ENCODE data around the gene SYT12. TPM values are rescaled to one million over a fixed set of nuclear protein-coding genes. Genes with fewer than 3 reads are reported as not detected.

Gene SYT12
- total and polyA plus RNA-seq, 3 experiments from 2014 or later: not detected

DNA sequence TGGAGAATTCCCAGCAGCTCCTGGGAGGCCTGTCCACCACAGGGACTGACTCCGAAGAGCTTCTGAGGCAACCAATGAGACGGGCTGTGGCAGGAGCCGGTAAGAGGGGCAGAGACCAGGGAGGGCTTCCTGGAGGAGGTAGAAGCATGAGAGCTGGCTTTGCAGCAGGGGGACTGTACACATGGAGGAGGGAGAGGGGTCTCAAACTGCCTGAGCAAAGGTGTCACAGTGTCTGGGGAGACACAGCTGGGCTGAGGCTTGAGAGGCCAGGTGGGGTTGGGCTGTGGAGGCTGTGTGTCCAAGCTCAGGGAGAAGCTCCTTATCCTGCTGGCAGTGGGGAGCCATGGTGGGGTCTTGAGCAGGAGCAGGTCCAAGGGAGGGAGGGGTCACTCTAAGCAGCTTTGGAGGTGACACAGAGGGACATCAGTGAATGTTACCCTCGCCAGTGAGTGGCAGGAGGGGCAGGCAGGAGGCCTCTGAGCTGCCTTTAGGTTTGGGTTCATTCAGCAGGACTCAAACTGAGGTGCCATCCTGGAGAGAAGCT, 29.1 kb downstream of the SYT12 start:
- H3K4me3 ChIP-seq (ENCODE audit: low read length): no peak overlapping the region
- H3K27me3 ChIP-seq (ENCODE audit: insufficient read depth, low read length, poor library complexity, severe bottlenecking): no peaks in the 10 kb centered on the region
- H3K9me3 Mint-ChIP-seq: no peaks in the 10 kb centered on the region
- no peak overlapping the region for H3K4me3 Mint-ChIP-seq
- peaks cover 7 to 12% (median 9%) of the 10 kb centered on the region in 3 donors for H3K4me1 Mint-ChIP-seq
- DNase-seq: no peak
- H3K36me3 Mint-ChIP-seq: no peaks in the 10 kb centered on the region
- peaks cover 3 to 8% of the 10 kb centered on the region in 2 donors for H3K27me3 Mint-ChIP-seq
- H3K9me3 ChIP-seq (ENCODE audit: low read length): no peaks in the 10 kb centered on the region
- H3K36me3 ChIP-seq (ENCODE audit: insufficient read depth, low read length): no peaks in the 10 kb centered on the region
- CTCF ChIA-PET: no interaction called here
- H3K4me1 ChIP-seq (ENCODE audit: insufficient read depth, low read length): peaks cover 4% of the 10 kb centered on the region
- no peak overlapping the region for H3K27ac ChIP-seq (ENCODE audit: low read depth, low read length)
- POLR2A ChIA-PET: no interaction called here
- H3K27ac Mint-ChIP-seq: peak overlapping the region in 1 of 8 donors; percentile 55

DNA sequence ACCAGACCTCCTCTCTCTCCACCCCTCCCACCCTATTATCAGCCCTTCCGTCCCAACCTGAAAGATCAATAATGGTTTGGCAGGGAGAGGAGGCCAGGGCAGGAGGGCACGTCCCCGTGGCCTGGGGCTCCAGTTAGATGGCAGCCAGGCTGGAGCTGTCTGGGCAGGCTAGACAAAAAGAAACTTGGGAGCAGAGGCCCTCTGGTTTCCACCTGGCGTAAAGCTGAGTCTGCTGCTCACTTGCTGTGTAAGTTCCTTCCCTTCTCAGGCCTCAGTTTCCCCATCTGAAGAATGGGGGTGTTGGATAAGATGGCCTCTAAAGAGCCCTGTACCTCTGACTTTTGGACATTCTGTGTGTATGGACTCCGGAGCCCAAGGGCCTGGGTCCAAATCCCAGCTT, 30.0 kb downstream of the SYT12 start:
- Histone ChIP-seq H3K4me3 (ENCODE audit: low read length) (no peak overlapping the region), H3K27ac (ENCODE audit: low read depth, low read length) (no peak overlapping the region), H3K27me3 (ENCODE audit: insufficient read depth, low read length, poor library complexity, severe bottlenecking) (no peaks in the 10 kb centered on the region), H3K36me3 (ENCODE audit: insufficient read depth, low read length) (no peaks in the 10 kb centered on the region), H3K4me1 (ENCODE audit: insufficient read depth, low read length) (peaks cover 4% of the 10 kb centered on the region), H3K9me3 (ENCODE audit: low read length) (no peaks in the 10 kb centered on the region)
- H3K4me3 Mint-ChIP-seq: no peak overlapping the region
- no peak overlapping the region for H3K27ac Mint-ChIP-seq
- H3K27me3 Mint-ChIP-seq: peaks cover 5 to 8% of the 10 kb centered on the region in 2 donors
- DNase-seq: no peak
- H3K4me1 Mint-ChIP-seq: peaks cover 7 to 12% (median 9%) of the 10 kb centered on the region in 3 donors
- H3K36me3 Mint-ChIP-seq: no peaks in the 10 kb centered on the region
- no peaks in the 10 kb centered on the region for H3K9me3 Mint-ChIP-seq
- ChIA-PET CTCF (no interaction called here), POLR2A (no interaction called here)

DNA sequence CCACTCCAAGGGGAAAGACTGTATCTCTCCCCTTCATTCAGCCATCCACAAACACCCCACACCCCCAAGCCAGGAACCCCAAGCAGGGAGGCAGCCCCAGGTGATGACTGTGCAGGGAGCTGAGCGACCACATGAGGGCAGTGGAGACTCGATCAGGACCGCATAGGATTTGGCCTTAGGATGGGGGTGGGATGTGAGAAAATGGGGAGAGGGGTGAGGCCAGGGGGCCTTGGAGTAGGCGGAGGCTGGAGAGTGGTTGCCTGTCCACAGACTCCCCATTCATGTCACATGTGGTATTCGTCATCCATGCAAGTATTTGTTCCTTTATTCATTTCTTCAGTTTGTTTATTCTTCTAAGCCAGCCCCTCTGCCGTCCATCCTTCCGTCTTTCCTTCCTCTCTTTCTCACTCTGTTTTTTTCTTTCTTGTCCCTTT, 31.0 kb downstream of the SYT12 start:
- Mint-ChIP-seq H3K27me3 (peaks cover 5 to 8% of the 10 kb centered on the region in 2 donors), H3K4me3 (no peak overlapping the region), H3K36me3 (no peaks in the 10 kb centered on the region), H3K9me3 (no peaks in the 10 kb centered on the region), H3K4me1 (peaks cover 7 to 12% (median 9%) of the 10 kb centered on the region in 3 donors), H3K27ac (no peak overlapping the region)
- peak in 1 of 5 donors; percentile 11 for DNase-seq
- Histone ChIP-seq H3K27me3 (ENCODE audit: insufficient read depth, low read length, poor library complexity, severe bottlenecking) (no peaks in the 10 kb centered on the region), H3K27ac (ENCODE audit: low read depth, low read length) (no peak overlapping the region), H3K9me3 (ENCODE audit: low read length) (no peaks in the 10 kb centered on the region), H3K36me3 (ENCODE audit: insufficient read depth, low read length) (no peaks in the 10 kb centered on the region), H3K4me1 (ENCODE audit: insufficient read depth, low read length) (peaks cover 4% of the 10 kb centered on the region), H3K4me3 (ENCODE audit: low read length) (no peak overlapping the region)
- ChIA-PET CTCF (interaction anchor here (0.7 kb wide), 1 partner anchor 20 kb away, joined by 3 read pairs; no protein-coding TSS in a partner anchor), POLR2A (no interaction called here)

DNA sequence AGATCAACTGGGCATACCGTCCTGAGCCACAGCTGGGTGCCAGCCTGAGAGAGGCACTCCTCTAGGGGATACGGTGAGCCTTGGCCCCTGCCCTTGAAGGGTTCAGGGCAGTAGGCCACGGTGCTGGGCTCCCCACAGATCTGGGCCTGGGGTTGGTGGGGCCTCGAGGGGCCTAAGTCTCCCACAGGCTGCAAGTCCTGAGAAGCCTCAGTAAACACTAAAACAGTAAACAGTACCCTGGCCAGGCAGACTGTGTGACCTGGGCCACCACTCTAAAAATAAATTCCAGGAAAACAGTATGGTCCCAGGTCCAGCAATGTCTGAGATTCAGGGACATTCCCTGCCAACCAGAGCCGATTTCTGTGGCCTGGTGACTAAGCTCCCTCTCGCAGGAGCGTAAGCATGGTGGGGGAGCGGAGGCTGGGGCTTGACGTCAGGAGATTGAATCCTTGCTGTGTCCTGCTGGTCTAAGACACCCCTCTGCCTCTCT, 31.5 kb downstream of the SYT12 start:
- ChIA-PET CTCF (no interaction called here), POLR2A (no interaction called here)
- Histone ChIP-seq H3K27ac (ENCODE audit: low read depth, low read length) (no peak overlapping the region), H3K4me3 (ENCODE audit: low read length) (no peak overlapping the region), H3K36me3 (ENCODE audit: insufficient read depth, low read length) (no peaks in the 10 kb centered on the region), H3K27me3 (ENCODE audit: insufficient read depth, low read length, poor library complexity, severe bottlenecking) (no peaks in the 10 kb centered on the region), H3K4me1 (ENCODE audit: insufficient read depth, low read length) (peaks cover 4% of the 10 kb centered on the region), H3K9me3 (ENCODE audit: low read length) (no peaks in the 10 kb centered on the region)
- no peaks in the 10 kb centered on the region for H3K9me3 Mint-ChIP-seq
- no peak overlapping the region for H3K4me3 Mint-ChIP-seq
- H3K27ac Mint-ChIP-seq: no peak overlapping the region
- H3K4me1 Mint-ChIP-seq: peaks cover 7 to 12% (median 9%) of the 10 kb centered on the region in 3 donors
- peaks cover 5 to 8% of the 10 kb centered on the region in 2 donors for H3K27me3 Mint-ChIP-seq
- DNase-seq: no peak
- no peaks in the 10 kb centered on the region for H3K36me3 Mint-ChIP-seq

DNA sequence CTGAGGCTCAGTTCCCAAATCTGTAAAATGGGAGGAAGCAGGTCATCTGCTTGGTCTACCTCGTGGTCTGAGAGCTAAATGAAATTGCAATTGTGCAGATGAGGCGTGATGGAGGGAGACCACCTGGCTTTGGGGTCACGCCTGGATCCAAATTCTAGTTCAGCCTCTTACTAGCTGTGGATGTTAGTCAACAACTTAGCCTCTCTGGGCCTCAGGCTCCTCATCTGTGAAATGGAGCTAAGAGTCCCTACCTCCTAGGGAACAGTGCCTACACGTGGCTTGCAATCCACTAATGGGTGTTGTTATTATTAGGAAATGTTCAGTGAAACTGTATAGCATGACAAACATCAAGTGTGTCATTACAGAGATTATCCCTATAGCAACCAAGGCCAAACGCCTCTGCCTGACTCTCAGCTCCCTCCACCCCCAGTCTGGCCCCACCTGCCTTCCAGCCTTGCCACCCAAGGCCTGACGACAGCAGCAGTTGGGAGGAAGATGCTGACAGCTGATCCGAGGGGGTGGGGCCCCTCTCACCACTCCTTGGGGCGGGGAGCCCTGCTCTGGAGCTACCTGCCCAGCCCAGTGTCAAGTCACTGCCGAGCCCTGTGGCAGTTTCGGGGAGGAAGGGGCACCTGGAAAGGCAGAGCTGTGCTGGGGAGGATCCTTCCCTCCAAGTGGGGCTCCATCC, 32.0 kb downstream of the SYT12 start:
- CTCF ChIA-PET: no interaction called here
- DNase-seq: no peak
- H3K4me3 Mint-ChIP-seq: no peak overlapping the region
- Histone ChIP-seq H3K27ac (ENCODE audit: low read depth, low read length) (no peak overlapping the region), H3K9me3 (ENCODE audit: low read length) (no peaks in the 10 kb centered on the region), H3K36me3 (ENCODE audit: insufficient read depth, low read length) (no peaks in the 10 kb centered on the region), H3K4me1 (ENCODE audit: insufficient read depth, low read length) (peaks cover 4% of the 10 kb centered on the region), H3K4me3 (ENCODE audit: low read length) (no peak overlapping the region), H3K27me3 (ENCODE audit: insufficient read depth, low read length, poor library complexity, severe bottlenecking) (no peaks in the 10 kb centered on the region)
- no peak overlapping the region for H3K27ac Mint-ChIP-seq
- POLR2A ChIA-PET: no interaction called here
- H3K4me1 Mint-ChIP-seq: peaks cover 7 to 12% (median 9%) of the 10 kb centered on the region in 3 donors
- H3K9me3 Mint-ChIP-seq: no peaks in the 10 kb centered on the region
- H3K27me3 Mint-ChIP-seq: peaks cover 5 to 8% of the 10 kb centered on the region in 2 donors
- H3K36me3 Mint-ChIP-seq: no peaks in the 10 kb centered on the region

DNA sequence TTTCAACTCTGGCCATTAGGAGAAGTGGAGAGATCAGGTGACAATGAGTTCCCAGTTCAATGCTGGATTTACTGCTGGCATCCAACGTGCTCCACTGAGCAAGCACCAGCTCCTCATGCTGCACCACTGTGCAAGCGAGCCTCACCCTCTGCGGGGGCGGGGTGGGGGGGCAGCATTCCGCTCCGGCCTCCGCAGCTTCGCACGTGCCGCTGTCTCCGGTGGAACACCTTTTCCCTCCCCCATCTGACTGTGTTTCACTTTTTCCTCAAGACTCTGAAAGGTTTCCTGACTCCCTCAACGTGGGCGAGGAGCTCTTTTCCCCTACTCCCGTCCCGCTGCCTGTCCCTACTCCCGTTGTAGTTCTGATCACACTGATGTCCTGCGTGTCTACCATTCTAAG, 32.9 kb downstream of the SYT12 start:
- CTCF ChIA-PET: no interaction called here
- peaks cover 7 to 12% (median 9%) of the 10 kb centered on the region in 3 donors for H3K4me1 Mint-ChIP-seq
- H3K27ac Mint-ChIP-seq: peak overlapping the region in 1 of 8 donors; percentile 42
- POLR2A ChIA-PET: no interaction called here
- no peaks in the 10 kb centered on the region for H3K36me3 Mint-ChIP-seq
- no peaks in the 10 kb centered on the region for H3K9me3 ChIP-seq (ENCODE audit: low read length)
- H3K27me3 Mint-ChIP-seq: peaks cover 5 to 8% of the 10 kb centered on the region in 2 donors
- no peaks in the 10 kb centered on the region for H3K9me3 Mint-ChIP-seq
- H3K27me3 ChIP-seq (ENCODE audit: insufficient read depth, low read length, poor library complexity, severe bottlenecking): no peaks in the 10 kb centered on the region
- no peaks in the 10 kb centered on the region for H3K36me3 ChIP-seq (ENCODE audit: insufficient read depth, low read length)
- H3K4me3 ChIP-seq (ENCODE audit: low read length): no peak overlapping the region
- peak overlapping the region in 5 of 7 donors; percentile 7 to 68 (median 61) for H3K4me3 Mint-ChIP-seq
- peaks cover 4% of the 10 kb centered on the region for H3K4me1 ChIP-seq (ENCODE audit: insufficient read depth, low read length)
- H3K27ac ChIP-seq (ENCODE audit: low read depth, low read length): no peak overlapping the region
- DNase-seq: no peak

DNA sequence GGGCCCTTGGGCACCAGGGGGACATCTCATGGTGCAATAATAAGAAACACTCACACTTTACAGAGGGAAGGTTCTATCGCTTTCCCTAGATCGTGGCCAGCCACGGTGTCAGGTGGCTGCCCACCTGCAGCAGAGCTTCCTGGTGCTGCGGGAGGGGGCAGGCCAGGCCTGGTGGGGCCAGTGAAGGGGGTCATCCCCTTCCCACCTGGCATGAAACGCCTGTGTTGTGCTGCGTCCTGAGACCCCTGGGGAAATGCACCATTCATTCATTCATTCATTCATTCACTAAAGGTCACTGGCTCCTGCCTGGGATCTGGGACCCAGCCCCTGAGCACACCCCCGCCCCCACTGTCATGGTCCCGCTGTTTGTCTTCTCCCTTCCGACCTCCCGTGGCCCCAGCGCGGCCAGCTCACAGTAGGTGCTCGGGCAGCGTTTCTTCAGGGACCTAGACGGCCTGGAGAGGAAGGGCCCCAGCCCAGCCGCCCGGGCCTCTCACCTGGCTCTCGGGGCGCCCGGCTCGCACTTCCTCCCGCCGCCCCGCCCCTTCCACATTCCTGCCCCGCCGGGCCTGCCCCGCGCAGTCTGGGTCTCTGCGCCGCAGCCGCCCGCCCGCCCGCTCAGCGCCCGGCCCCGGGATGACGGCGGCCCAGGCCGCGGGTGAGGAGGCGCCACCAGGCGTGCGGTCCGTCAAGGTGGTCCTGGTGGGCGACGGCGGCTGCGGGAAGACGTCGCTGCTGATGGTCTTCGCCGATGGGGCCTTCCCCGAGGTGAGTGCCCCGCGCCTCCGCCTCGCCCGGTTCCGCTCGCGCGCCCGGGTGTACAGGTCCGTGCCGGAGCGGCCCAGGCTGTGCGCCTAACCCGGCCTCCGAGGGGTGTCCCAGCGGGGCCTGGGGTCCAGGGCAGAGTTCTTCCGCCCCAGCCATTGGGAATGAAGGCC, 33.6 kb downstream of the SYT12 start, which contains the start of gene RHOD:
TSS of gene RHOD (plus strand) at position 581 of the 938 bp plus-strand sequence. CDS start at position 637, 56 bp downstream.
- CTCF ChIA-PET: no interaction called here
- POLR2A ChIA-PET: no interaction called here
- H3K36me3 ChIP-seq (ENCODE audit: insufficient read depth, low read length): no peaks in the 10 kb centered on the region
- Mint-ChIP-seq H3K9me3 (no peaks in the 10 kb centered on the region), H3K36me3 (no peaks in the 10 kb centered on the region), H3K4me1 (peaks cover 7 to 12% (median 9%) of the 10 kb centered on the region in 3 donors), H3K27ac (peak within 1 kb of the TSS in 2 of 8 donors; percentile 42 to 52), H3K27me3 (peaks cover 5 to 8% of the 10 kb centered on the region in 2 donors), H3K4me3 (peak within 1 kb of the TSS; percentile 42 to 68 (median 66))
- H3K4me3 ChIP-seq (ENCODE audit: low read length): peak within 1 kb of the TSS; percentile 14
- DNase-seq: peak in 2 of 5 donors; percentile 12 to 18
- H3K27ac ChIP-seq (ENCODE audit: low read depth, low read length): no peak within 1 kb of the TSS
- H3K9me3 ChIP-seq (ENCODE audit: low read length): no peaks in the 10 kb centered on the region
- H3K27me3 ChIP-seq (ENCODE audit: insufficient read depth, low read length, poor library complexity, severe bottlenecking): no peaks in the 10 kb centered on the region
- H3K4me1 ChIP-seq (ENCODE audit: insufficient read depth, low read length): peaks cover 4% of the 10 kb centered on the region

Data from CD8-positive, alpha-beta memory T cell (primary cell).